ENCODE measurements around the gene APOBEC3C.
"Not testable (repeated sequence)": the region's sequence is repeated elsewhere in the genome, so short reads cannot be mapped to it uniquely, and the experiment has no call there.

Gene APOBEC3C

GRCh38 chr22:39013942-39014722 lies at the start of gene APOBEC3C:
APOBEC3C (plus strand) TSS chr22:39014257; CDS start chr22:39014363, 106 bp downstream.
- peak; percentile 85 for DNase-seq

- DNase-seq: no peak
These were observed 49.8 kb upstream of the APOBEC3C start for GRCh38 chr22:38964306-38964705.

- no peak for DNase-seq
These were observed 49.1 kb upstream of the APOBEC3C start for GRCh38 chr22:38964989-38965388.

GRCh38 chr22:38965614-38966379 lies 48.3 kb upstream of the APOBEC3C start:
- DNase-seq: no peak

GRCh38 chr22:38966380-38966702 lies 47.7 kb upstream of the APOBEC3C start:
- DNase-seq: no peak

GRCh38 chr22:38966942-38967341 lies 47.1 kb upstream of the APOBEC3C start:
- DNase-seq: no peak

- DNase-seq: no peak
These were observed 46.3 kb upstream of the APOBEC3C start for GRCh38 chr22:38967451-38968450.

- DNase-seq: no peak
These were observed 45.3 kb upstream of the APOBEC3C start for GRCh38 chr22:38968801-38969200.

- no peak for DNase-seq
These were observed 43.5 kb upstream of the APOBEC3C start for GRCh38 chr22:38970551-38970950.

- no peak for DNase-seq
These were observed 42.9 kb upstream of the APOBEC3C start for GRCh38 chr22:38971202-38971601.

GRCh38 chr22:38971791-38972190 lies 42.3 kb upstream of the APOBEC3C start:
- no peak for DNase-seq

GRCh38 chr22:38972558-38972957 lies 41.5 kb upstream of the APOBEC3C start:
- DNase-seq: no peak

- DNase-seq: peak; percentile 60
These were observed 40.5 kb upstream of the APOBEC3C start for GRCh38 chr22:38973289-38974169.

- no peak for DNase-seq
These were observed 39.8 kb upstream of the APOBEC3C start for GRCh38 chr22:38974170-38974825.

GRCh38 chr22:38974826-38975175 lies 39.3 kb upstream of the APOBEC3C start:
- DNase-seq: no peak

- not testable (repeated sequence) for DNase-seq
These were observed 36.8 kb upstream of the APOBEC3C start for GRCh38 chr22:38977289-38977688.

GRCh38 chr22:38980587-38980986 lies 33.5 kb upstream of the APOBEC3C start:
- DNase-seq: not testable (repeated sequence)

- peak; percentile 22 for DNase-seq
These were observed 32.8 kb upstream of the APOBEC3C start for GRCh38 chr22:38981005-38981991.

- DNase-seq: peak; percentile 59
These were observed 31.8 kb upstream of the APOBEC3C start, which contains the start of gene APOBEC3B for GRCh38 chr22:38981992-38982927. APOBEC3B (plus strand) TSS chr22:38982347; CDS start chr22:38982454, 107 bp downstream.
